ENCODE results near the gene SARS1.

SARS1 gene

GRCh38 chr1:109210058-109210457, 3.7 kb upstream of the SARS1 start:
- TF ChIP-seq GABPA (IDR thresholded peaks at IDR 0.05; ENCODE audit: low read depth) (no peak), CTCF (IDR thresholded peaks at IDR 0.05; ENCODE audit: insufficient read depth, low read length) (no peak), POLR2AphosphoS5 (IDR thresholded peaks at IDR 0.05; ENCODE audit: low read depth) (no peak), SPI1 (IDR thresholded peaks at IDR 0.05; ENCODE audit: borderline replicate concordance, low read depth) (no peak)
- TF ChIP-seq, protein P1, sequence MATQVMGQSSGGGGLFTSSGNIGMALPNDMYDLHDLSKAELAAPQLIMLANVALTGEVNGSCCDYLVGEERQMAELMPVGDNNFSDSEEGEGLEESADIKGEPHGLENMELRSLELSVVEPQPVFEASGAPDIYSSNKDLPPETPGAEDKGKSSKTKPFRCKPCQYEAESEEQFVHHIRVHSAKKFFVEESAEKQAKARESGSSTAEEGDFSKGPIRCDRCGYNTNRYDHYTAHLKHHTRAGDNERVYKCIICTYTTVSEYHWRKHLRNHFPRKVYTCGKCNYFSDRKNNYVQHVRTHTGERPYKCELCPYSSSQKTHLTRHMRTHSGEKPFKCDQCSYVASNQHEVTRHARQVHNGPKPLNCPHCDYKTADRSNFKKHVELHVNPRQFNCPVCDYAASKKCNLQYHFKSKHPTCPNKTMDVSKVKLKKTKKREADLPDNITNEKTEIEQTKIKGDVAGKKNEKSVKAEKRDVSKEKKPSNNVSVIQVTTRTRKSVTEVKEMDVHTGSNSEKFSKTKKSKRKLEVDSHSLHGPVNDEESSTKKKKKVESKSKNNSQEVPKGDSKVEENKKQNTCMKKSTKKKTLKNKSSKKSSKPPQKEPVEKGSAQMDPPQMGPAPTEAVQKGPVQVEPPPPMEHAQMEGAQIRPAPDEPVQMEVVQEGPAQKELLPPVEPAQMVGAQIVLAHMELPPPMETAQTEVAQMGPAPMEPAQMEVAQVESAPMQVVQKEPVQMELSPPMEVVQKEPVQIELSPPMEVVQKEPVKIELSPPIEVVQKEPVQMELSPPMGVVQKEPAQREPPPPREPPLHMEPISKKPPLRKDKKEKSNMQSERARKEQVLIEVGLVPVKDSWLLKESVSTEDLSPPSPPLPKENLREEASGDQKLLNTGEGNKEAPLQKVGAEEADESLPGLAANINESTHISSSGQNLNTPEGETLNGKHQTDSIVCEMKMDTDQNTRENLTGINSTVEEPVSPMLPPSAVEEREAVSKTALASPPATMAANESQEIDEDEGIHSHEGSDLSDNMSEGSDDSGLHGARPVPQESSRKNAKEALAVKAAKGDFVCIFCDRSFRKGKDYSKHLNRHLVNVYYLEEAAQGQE (IDR thresholded peaks at IDR 0.05; ENCODE audit: insufficient replicate concordance, low read depth) = no peak
- no peak for DNase-seq (ENCODE audit: low read depth in 1 of 2, low spot score in 1 of 2)
- no peak overlapping the region for H3K4me3 ChIP-seq (replicated peaks; ENCODE audit: insufficient read depth, low read length)
- H3K27me3 ChIP-seq (ENCODE audit: insufficient read depth, poor library complexity, severe bottlenecking) = no peaks in the 10 kb centered on the region
- H3K27ac ChIP-seq (replicated peaks) = no peak overlapping the region

DNA sequence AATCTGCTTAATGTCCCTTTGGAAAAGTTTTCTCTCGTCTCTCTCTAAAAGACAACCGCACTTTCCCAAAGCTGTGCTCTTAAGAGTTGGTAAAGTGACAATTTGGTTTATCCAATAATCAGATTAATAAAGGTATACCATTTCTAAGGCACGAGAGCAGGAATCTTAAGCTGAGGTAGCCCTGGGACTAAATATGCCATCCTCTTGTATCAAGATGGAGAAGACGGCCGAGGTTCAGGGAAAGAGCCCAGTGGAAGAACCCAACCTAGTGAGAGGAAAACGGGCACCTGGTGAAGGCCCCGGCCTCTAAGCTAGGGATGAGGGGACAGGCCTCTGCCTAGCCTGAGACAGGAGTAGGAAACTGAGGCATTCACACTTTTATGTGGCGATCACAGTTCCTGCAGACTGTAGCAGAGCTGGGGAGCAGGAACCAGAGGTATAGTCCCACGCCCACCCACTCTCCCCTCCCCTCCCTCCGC, 334 bp upstream of the SARS1 start:
- peak overlapping the region; percentile 88 for H3K4me3 ChIP-seq (replicated peaks; ENCODE audit: insufficient read depth, low read length)
- peak overlapping the region; percentile 19 for H3K27ac ChIP-seq (replicated peaks)
- H3K27me3 ChIP-seq (ENCODE audit: insufficient read depth, poor library complexity, severe bottlenecking) = no peaks in the 10 kb centered on the region
- no peak for TF ChIP-seq GABPA (IDR thresholded peaks at IDR 0.05; ENCODE audit: low read depth)
- no peak for DNase-seq (ENCODE audit: low read depth in 1 of 2, low spot score in 1 of 2)

- TF ChIP-seq GABPA (IDR thresholded peaks at IDR 0.05; ENCODE audit: low read depth) = no peak
- TF ChIP-seq POLR2AphosphoS5 (IDR thresholded peaks at IDR 0.05; ENCODE audit: low read depth) = no peak
- no peak for TF ChIP-seq CTCF (IDR thresholded peaks at IDR 0.05; ENCODE audit: insufficient read depth, low read length)
- TF ChIP-seq, protein P1 (IDR thresholded peaks at IDR 0.05; ENCODE audit: insufficient replicate concordance, low read depth) = no peak
- no peak for TF ChIP-seq SPI1 (IDR thresholded peaks at IDR 0.05; ENCODE audit: borderline replicate concordance, low read depth)
- H3K4me3 ChIP-seq (replicated peaks; ENCODE audit: insufficient read depth, low read length) = peak overlapping the region; percentile 88
- DNase-seq (ENCODE audit: low read depth in 1 of 2, low spot score in 1 of 2) = peak; percentile 30 to 35
- H3K27ac ChIP-seq (replicated peaks) = peak overlapping the region; percentile 55
- no peaks in the 10 kb centered on the region for H3K27me3 ChIP-seq (ENCODE audit: insufficient read depth, poor library complexity, severe bottlenecking)
Observed at GRCh38 chr1:109214695-109215623, 1.2 kb downstream of the SARS1 start.

- TF ChIP-seq GABPA (IDR thresholded peaks at IDR 0.05; ENCODE audit: low read depth) = no peak
- TF ChIP-seq SPI1 (IDR thresholded peaks at IDR 0.05; ENCODE audit: borderline replicate concordance, low read depth) = no peak
- no peak for TF ChIP-seq POLR2AphosphoS5 (IDR thresholded peaks at IDR 0.05; ENCODE audit: low read depth)
- TF ChIP-seq, protein P1 (IDR thresholded peaks at IDR 0.05; ENCODE audit: insufficient replicate concordance, low read depth) = no peak
- TF ChIP-seq CTCF (IDR thresholded peaks at IDR 0.05; ENCODE audit: insufficient read depth, low read length) = no peak
- Histone ChIP-seq H3K27me3 (ENCODE audit: insufficient read depth, poor library complexity, severe bottlenecking) (no peaks in the 10 kb centered on the region), H3K27ac (replicated peaks) (no peak overlapping the region), H3K4me3 (replicated peaks; ENCODE audit: insufficient read depth, low read length) (no peak overlapping the region)
- DNase-seq (ENCODE audit: low read depth in 1 of 2, low spot score in 1 of 2) = no peak
Observed at GRCh38 chr1:109216662-109217061, 2.9 kb downstream of the SARS1 start.

All from HL-60 (cell line).